SK-N-MC (cell line): Measurements from ENCODE around the gene ESM1.

Experiments used
- EZH2 ChIP-seq: fragments of 200-600 bp; sonication (generic); IDR thresholded peaks from one replicate; pipeline ENCODE4 v1.6.1; 2017; ENCODE audit warnings: antibody characterized with exemption
- FOXP2 ChIP-seq: optimal IDR thresholded peaks from 2 replicates; pipeline ENCODE3; 2011; ENCODE audit warnings: mild to moderate bottlenecking, moderate library complexity; ENCODE audit not compliant: insufficient read depth; ENCODE audit errors: extremely low read length, control extremely low read depth
- POLR2AphosphoS5 ChIP-seq: IDR thresholded peaks from 2 replicates; pipeline ENCODE4 v1.6.1; 2012; ENCODE audit warnings: mild to moderate bottlenecking, low read depth, low read length, borderline replicate concordance

DNA sequence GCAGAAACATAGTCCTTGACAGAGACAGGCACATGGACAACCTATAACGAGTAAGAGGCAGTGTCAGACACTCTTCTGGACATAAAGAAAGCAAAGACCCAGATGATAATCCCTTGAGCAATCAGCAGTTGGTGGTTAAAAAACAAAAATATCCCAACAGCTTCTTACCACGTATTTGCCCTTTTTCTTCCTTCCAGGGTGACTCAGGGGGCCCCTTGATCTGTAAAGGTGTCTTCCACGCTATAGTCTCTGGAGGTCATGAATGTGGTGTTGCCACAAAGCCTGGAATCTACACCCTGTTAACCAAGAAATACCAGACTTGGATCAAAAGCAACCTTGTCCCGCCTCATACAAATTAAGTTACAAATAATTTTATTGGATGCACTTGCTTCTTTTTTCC, 48.2 kb upstream of the ESM1 start:
- TF ChIP-seq EZH2: no peak
- no peak for TF ChIP-seq POLR2AphosphoS5
- TF ChIP-seq FOXP2: no peak
